Cardiac atrium fibroblast (primary cell): ENCODE measurements around the gene UMOD. TPM values are rescaled to one million over a fixed set of nuclear protein-coding genes. Genes with fewer than 3 reads are reported as not detected.

Experiments used
- total RNA-seq: library from RNA; depleted of rRNA; stranded (reverse); fragments of >200 nt; gene quantifications from 2 replicates; pipeline ENCODE4 v1.2.3, GENCODE V29; 2015

The UMOD gene
- total RNA-seq: not detected in 2 replicates

DNA sequence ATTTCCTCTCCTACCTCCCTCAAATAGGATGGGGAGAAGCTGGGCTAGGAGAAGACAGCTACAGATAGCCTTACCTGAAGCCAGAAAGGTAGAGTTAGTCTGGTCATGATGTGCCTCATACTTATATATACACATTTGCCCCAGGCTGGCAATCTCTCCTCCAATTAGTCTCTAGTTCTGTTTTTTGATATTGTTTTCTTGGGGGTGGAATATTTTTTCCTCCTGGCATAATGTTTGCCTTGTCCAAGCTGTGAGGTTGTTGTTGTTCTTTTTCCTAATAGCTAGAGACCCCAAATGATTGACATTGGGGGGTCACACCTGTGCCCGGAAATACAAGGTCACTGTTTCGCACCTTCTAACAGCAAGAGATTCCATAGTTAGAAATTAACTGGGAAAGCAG lies at the start of gene UMOD:
TSS of gene UMOD (minus strand) at position 101 of the 400 bp plus-strand sequence. CDS start 1,978 bp downstream, outside the sequence.

DNA sequence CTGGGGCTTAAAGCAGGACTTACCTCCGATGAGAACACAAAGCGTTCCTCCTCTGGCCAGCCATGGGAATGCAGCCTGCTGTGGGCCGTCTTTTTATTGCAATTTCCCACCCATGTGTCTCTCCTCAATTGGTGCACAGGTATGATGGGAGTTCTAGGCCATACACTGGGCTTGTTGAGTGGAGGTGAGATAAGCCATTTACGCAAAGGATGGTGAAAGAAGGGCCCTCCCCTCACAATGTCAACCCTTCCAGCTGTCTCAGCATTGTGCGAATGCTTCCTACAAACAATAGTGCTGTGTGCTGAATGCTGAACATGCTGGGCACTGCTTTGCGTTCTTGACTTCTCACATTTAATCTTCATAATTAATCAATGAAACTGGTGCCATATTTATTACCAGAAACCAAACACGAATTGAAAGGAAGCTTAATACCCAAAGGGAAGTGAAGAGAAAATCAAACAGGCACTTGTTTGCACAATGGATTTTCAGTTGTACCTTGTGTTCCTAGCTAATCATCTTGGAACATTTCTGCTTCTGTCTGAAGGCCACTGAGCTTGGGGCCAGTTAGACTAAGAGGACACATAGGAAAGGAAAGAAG lies 25.0 kb downstream of the UMOD start, which contains the start of gene GP2:
TSS of gene GP2 (minus strand) at position 70 of the 598 bp plus-strand sequence. CDS start 1,082 bp downstream, outside the sequence.

Other genes starting within 250 kb of the UMOD start
- not detected in 2 replicates for gene GP2, start 25.2 kb downstream of the UMOD start, total RNA-seq
- 0.18 TPM in 1 of 2 replicates, not detected in the other for gene PDILT, start 52.0 kb upstream of the UMOD start, total RNA-seq
- 6.3 and 6.9 TPM in 2 replicates for gene ACSM5, start 56.8 kb upstream of the UMOD start, total RNA-seq
- gene ACSM2A, start 98.8 kb upstream of the UMOD start, total RNA-seq: not detected in 2 replicates
- gene ACSM2B, start 223.7 kb upstream of the UMOD start, total RNA-seq: not detected in 2 replicates